ENCODE results near the gene CDK6. TPM values are rescaled to one million over a fixed set of nuclear protein-coding genes. Genes with fewer than 3 reads are reported as not detected.

CDK6 gene
- total and polyA plus RNA-seq, 10 of the 15 experiments (the other 5 are each of a cell fraction or from before 2014, with no cell fraction given), result 8.0 to 118 (median 45.8) TPM

GRCh38 chr7:92731335-92732063, 104.9 kb downstream of the CDK6 start:
- Histone ChIP-seq H3K4me1 (ENCODE audit: control insufficient read depth, insufficient read depth, low read length) (peaks cover 14% of the 10 kb centered on the region), H3K4me2 (ENCODE audit: control insufficient read depth, insufficient read depth) (peak overlapping the region; percentile 26), H3K36me3 (ENCODE audit: control insufficient read depth in 2 of 2, insufficient read depth in 2 of 2, low read length in 1 of 2) (no peaks in the 10 kb centered on the region), H3K9me3 (replicated peaks; ENCODE audit: control insufficient read depth, insufficient read depth, low read length) (peaks cover 2% of the 10 kb centered on the region), H3K4me3 (no peak overlapping the region), H2AFZ (ENCODE audit: control insufficient read depth, low read depth, low read length) (no peak overlapping the region), H3K9ac (ENCODE audit: control insufficient read depth, insufficient read depth, low read length) (no peak overlapping the region), H3K79me2 (ENCODE audit: control insufficient read depth, insufficient read depth, low read length) (peaks cover 29% of the 10 kb centered on the region), H3K27ac (ENCODE audit: control insufficient read depth, insufficient read depth) (peak overlapping the region; percentile 45), H4K20me1 (ENCODE audit: control insufficient read depth, insufficient read depth) (no peaks in the 10 kb centered on the region), H3K27me3 (replicated peaks in 1 of 2; ENCODE audit: control insufficient read depth in 2 of 2, insufficient read depth in 2 of 2, low read length in 1 of 2) (no peaks in the 10 kb centered on the region)
- peak; percentile 68 for ATAC-seq
- intact Hi-C loops (cut with micrococcal nuclease; ENCODE audit: unreplicated experiment) (no loop called here), in situ Hi-C loops (cut with MboI) (no loop called here)
- RAD21 ChIA-PET (ENCODE audit: unreplicated experiment), result interaction anchor here (1.0 to 1.6 kb wide), 2 partner anchors 99 to 106 kb away, joined by 3 to 4 read pairs; no protein-coding TSS in a partner anchor
- SMC1A ChIA-PET (ENCODE audit: uncharacterized antibody, unreplicated experiment), result interaction anchor here (0.8 to 2.5 kb wide), 8 partner anchors 9 to 100 kb away, joined by 3 to 11 read pairs (median 4); no protein-coding TSS in a partner anchor
- 46% methylated on average over 2 of the region's 2 CpGs for WGBS (ENCODE audit: insufficient coverage, insufficient replicate concordance, low lambda C conversion rate, missing lambda C conversion rate)
- CTCF ChIA-PET, result interaction anchor here (1.0 to 1.5 kb wide), 3 partner anchors 11 to 96 kb away, joined by 3 to 4 read pairs (median 3); no protein-coding TSS in a partner anchor
- no peak for DNase-seq (ENCODE audit: low read depth, low spot score)
- POLR2A ChIA-PET, result interaction anchor here (1.2 to 1.3 kb wide), 2 partner anchors 9 to 11 kb away, joined by 3 to 4 read pairs; no protein-coding TSS in a partner anchor
- FAIRE-seq, result no peak
- BruUV-seq (replicated peaks), result no TSS peak
- TF ChIP-seq CHD4 (IDR thresholded peaks at IDR 0.05), result no peak
- TF ChIP-seq ZBTB11 (CRISPR knock-in tag; IDR thresholded peaks at IDR 0.05), result no peak
- no peak for TF ChIP-seq E2F4 (IDR thresholded peaks at IDR 0.05; ENCODE audit: low read depth, low read length)
- no peak for TF ChIP-seq RAD21 (IDR thresholded peaks at IDR 0.05; ENCODE audit: insufficient read depth, low read depth, low read length)
- TF ChIP-seq POLR2A (IDR thresholded peaks at IDR 0.05; ENCODE audit: low read depth, low read length), result no peak
- TF ChIP-seq PML (IDR thresholded peaks at IDR 0.05; ENCODE audit: low read length), result no peak
- TF ChIP-seq EGR1 (IDR thresholded peaks at IDR 0.05; ENCODE audit: borderline replicate concordance in 1 of 2, low read depth in 2 of 2, low read length in 2 of 2), result no peak
- no peak for TF ChIP-seq IRF5 (IDR thresholded peaks at IDR 0.05; ENCODE audit: borderline replicate concordance)
- TF ChIP-seq TBL1XR1 (IDR thresholded peaks at IDR 0.05; ENCODE audit: low read depth, low read length), result no peak
- TF ChIP-seq RCOR1 (conservative IDR thresholded peaks at IDR 0.05; ENCODE audit: low read depth, low read length), result no peak
- no peak for TF ChIP-seq CBFB (IDR thresholded peaks at IDR 0.05; ENCODE audit: low read depth)
- no peak for TF ChIP-seq POU2F2 (IDR thresholded peaks at IDR 0.05; ENCODE audit: borderline replicate concordance, low read depth, low read length)
- no peak for TF ChIP-seq SMAD5 (IDR thresholded peaks at IDR 0.05; ENCODE audit: low read depth)
- TF ChIP-seq, protein P1, sequence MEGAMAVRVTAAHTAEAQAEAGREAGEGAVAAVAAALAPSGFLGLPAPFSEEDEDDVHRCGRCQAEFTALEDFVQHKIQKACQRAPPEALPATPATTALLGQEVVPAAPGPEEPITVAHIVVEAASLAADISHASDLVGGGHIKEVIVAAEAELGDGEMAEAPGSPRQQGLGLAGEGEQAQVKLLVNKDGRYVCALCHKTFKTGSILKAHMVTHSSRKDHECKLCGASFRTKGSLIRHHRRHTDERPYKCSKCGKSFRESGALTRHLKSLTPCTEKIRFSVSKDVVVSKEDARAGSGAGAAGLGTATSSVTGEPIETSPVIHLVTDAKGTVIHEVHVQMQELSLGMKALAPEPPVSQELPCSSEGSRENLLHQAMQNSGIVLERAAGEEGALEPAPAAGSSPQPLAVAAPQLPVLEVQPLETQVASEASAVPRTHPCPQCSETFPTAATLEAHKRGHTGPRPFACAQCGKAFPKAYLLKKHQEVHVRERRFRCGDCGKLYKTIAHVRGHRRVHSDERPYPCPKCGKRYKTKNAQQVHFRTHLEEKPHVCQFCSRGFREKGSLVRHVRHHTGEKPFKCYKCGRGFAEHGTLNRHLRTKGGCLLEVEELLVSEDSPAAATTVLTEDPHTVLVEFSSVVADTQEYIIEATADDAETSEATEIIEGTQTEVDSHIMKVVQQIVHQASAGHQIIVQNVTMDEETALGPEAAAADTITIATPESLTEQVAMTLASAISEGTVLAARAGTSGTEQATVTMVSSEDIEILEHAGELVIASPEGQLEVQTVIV (IDR thresholded peaks at IDR 0.05; ENCODE audit: borderline replicate concordance, partially characterized antibody), result no peak
- 0 out of 2 replicates have a peak, but pooled peaks have one; percentile 25 for TF ChIP-seq ZNF217 (IDR thresholded peaks at IDR 0.05)

Measured in GM12878 (cell line).